Osteocyte (in vitro differentiated cells): ENCODE data around the gene PROM1. TPM values are rescaled to one million over a fixed set of nuclear protein-coding genes. Genes with fewer than 3 reads are reported as not detected.

Experiments used
- DNase-seq: peaks from one replicate; pipeline ENCODE4 v3.0.0; 2021; ENCODE audit warnings: mixed read lengths; ENCODE audit not compliant: unreplicated experiment; ENCODE audit errors: extremely low spot score
- H3K27ac Mint-ChIP-seq: one replicate; pipeline ENCODE4 v1.8.0; 2021; ENCODE audit warnings: mild to moderate bottlenecking, mixed read lengths; ENCODE audit not compliant: unreplicated experiment
- H3K27me3 Mint-ChIP-seq: one replicate; pipeline ENCODE4 v1.8.0; 2021; ENCODE audit warnings: mixed read lengths; ENCODE audit not compliant: unreplicated experiment
- H3K36me3 Mint-ChIP-seq: one replicate; pipeline ENCODE4 v1.8.0; 2021; ENCODE audit warnings: mixed read lengths; ENCODE audit not compliant: unreplicated experiment
- H3K4me1 Mint-ChIP-seq: one replicate; pipeline ENCODE4 v1.8.0; 2021; ENCODE audit warnings: mixed read lengths; ENCODE audit not compliant: unreplicated experiment
- H3K4me3 Mint-ChIP-seq: one replicate; pipeline ENCODE4 v1.8.0; 2021; ENCODE audit warnings: mild to moderate bottlenecking, moderate library complexity, mixed read lengths; ENCODE audit not compliant: unreplicated experiment
- H3K9me3 Mint-ChIP-seq: one replicate; pipeline ENCODE4 v1.8.0; 2021; ENCODE audit warnings: mixed read lengths; ENCODE audit not compliant: unreplicated experiment
- CTCF ChIP-seq: fragments of 200-600 bp; sonication (generic); IDR thresholded peaks from 2 replicates; pipeline ENCODE4 v1.5.0; 2021; ENCODE audit warnings: antibody characterized with exemption, mild to moderate bottlenecking, moderate library complexity
- total RNA-seq: library from RNA; stranded (reverse); gene quantifications from 2 replicates; pipeline ENCODE4 v1.2.1, GENCODE V29; 2021

The PROM1 gene
- total RNA-seq, 1 donor from 2014 or later: not detected

DNA sequence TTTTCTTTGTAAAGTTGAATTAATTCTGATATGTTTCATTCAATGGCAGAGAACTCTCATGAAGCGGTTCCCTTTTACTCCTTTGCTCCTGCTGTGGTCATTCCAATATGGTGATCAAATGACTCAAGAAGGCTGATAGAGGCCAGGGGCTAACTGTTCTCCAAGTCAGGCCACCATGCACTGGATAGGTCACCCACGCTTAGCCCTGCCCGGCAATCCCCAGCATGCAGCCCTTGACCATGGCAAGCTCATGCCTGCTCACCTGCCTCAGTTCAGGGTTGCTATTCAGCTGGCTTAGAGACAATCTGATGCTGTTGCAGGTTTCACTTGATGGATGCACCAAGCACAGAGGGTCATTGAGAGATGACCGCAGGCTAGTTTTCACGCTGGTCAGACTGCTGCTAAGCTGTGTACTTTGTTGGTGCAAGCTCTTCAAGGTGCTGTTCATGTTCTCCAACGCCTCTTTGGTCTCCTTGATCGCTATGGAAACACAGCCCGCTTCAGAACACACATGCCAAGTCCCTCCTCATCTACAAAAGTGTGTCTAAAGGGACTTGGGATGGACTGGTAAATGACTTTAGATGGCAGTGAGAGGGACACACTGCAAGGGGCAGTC, 65.7 kb downstream of the PROM1 start:
- DNase-seq: no peak
- Mint-ChIP-seq H3K27ac (no peak overlapping the region), H3K4me3 (no peak overlapping the region), H3K27me3 (peaks cover 59% of the 10 kb centered on the region), H3K36me3 (no peaks in the 10 kb centered on the region), H3K4me1 (no peaks in the 10 kb centered on the region), H3K9me3 (no peaks in the 10 kb centered on the region)
- no peak for TF ChIP-seq CTCF

DNA sequence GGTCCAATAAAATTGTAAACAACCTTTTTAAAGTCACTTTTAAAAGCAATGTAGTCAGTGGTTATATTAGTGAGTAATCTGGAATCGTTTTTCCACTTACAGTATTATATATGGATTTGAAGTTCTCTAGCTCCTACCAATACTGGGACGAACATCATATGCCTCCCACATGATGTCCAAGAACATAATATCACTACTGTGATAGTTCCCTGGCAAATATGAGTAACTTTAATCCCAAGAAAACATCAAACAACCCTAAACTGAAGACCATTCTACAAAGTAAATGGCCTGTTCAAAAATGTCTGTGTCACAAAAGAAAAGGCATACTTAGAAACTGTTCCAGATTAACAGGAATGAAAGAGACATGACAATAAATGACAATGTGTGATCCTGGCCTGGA, 67.3 kb downstream of the PROM1 start:
- Mint-ChIP-seq H3K4me3 (no peak overlapping the region), H3K4me1 (no peaks in the 10 kb centered on the region), H3K36me3 (no peaks in the 10 kb centered on the region), H3K9me3 (no peaks in the 10 kb centered on the region), H3K27me3 (peaks cover 44% of the 10 kb centered on the region), H3K27ac (no peak overlapping the region)
- no peak for TF ChIP-seq CTCF
- no peak for DNase-seq

- no peak for TF ChIP-seq CTCF
- no peak overlapping the region for H3K27ac Mint-ChIP-seq
- no peaks in the 10 kb centered on the region for H3K4me1 Mint-ChIP-seq
- no peak overlapping the region for H3K4me3 Mint-ChIP-seq
- no peaks in the 10 kb centered on the region for H3K9me3 Mint-ChIP-seq
- H3K36me3 Mint-ChIP-seq: no peaks in the 10 kb centered on the region
- DNase-seq: no peak
- peaks cover 37% of the 10 kb centered on the region for H3K27me3 Mint-ChIP-seq
These were observed 72.7 kb downstream of the PROM1 start for GRCh38 chr4:16011173-16011572.

DNA sequence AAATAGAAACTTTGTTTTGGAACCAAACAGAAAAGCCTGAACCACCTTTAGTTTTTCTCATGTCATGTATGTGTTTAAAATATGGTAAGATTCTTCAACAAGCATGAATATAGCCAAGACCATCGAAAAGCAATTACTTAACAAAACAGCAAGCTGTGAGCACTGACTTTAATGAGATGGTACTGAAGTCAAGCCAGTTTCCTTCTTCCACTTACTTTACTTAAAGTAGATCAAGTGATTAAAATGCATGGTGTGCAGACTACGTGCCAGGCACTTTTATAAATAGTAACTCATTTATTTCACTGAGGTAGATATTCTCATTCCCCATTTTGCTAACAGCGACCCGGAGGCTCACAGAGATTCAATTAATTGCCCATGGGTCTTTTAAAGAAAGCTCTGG, 74.7 kb downstream of the PROM1 start:
- no peak for TF ChIP-seq CTCF
- no peak overlapping the region for H3K27ac Mint-ChIP-seq
- H3K9me3 Mint-ChIP-seq: no peaks in the 10 kb centered on the region
- DNase-seq: no peak
- H3K4me3 Mint-ChIP-seq: no peak overlapping the region
- H3K27me3 Mint-ChIP-seq: peaks cover 38% of the 10 kb centered on the region
- H3K36me3 Mint-ChIP-seq: no peaks in the 10 kb centered on the region
- no peaks in the 10 kb centered on the region for H3K4me1 Mint-ChIP-seq

DNA sequence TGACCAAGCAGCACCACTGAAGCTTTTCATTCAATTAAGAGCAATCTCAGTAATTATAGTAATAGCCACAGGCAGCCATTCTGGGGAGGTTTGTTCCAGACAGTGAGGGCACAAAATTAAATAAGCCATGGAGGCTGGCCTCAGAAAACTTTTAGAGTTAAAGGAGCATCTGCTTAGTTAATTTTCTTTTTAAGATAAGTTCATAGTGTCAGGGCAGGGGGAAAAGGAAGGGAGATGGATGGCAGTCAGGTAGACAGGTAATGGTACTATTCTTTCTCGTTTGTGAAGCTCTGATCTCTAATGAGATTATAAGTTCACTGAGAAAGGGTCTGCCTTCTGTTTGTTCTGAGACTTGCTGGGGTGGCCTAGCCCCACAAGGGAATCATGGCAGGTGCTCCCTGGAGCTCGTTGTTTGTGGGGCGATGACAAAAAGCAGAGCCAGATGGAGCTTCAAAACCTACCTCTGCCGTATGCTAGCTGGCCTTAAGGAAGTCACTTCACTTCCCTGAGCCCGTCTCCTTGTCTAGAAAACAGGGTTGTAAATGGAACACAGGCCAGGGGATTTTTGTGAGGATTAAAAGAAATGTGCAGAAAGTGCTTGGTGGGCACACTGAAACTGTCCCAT, 76.2 kb downstream of the PROM1 start:
- no peaks in the 10 kb centered on the region for H3K36me3 Mint-ChIP-seq
- TF ChIP-seq CTCF: no peak
- no peak overlapping the region for H3K27ac Mint-ChIP-seq

More for the DNA sequence above, 76.2 kb downstream of the PROM1 start:
- no peaks in the 10 kb centered on the region for H3K4me1 Mint-ChIP-seq
- H3K27me3 Mint-ChIP-seq: peaks cover 40% of the 10 kb centered on the region
- H3K4me3 Mint-ChIP-seq: no peak overlapping the region
- H3K9me3 Mint-ChIP-seq: no peaks in the 10 kb centered on the region
- no peak for DNase-seq
